CD4-positive, alpha-beta T cell treated with Interleukin-4 for 4 hours (primary cell): ENCODE data around the gene CALY.

Experiments
- DNase-seq: peaks from one replicate; pipeline ENCODE4 v3.0.0-alpha.2; 2020

CALY gene

GRCh38 chr10:133350283-133350949 lies 13.7 kb upstream of the CALY start:
- no peak for DNase-seq

GRCh38 chr10:133349577-133350011 lies 12.9 kb upstream of the CALY start:
- DNase-seq, result no peak

- no peak for DNase-seq
Measured at GRCh38 chr10:133349160-133349568, 12.5 kb upstream of the CALY start.

- DNase-seq, result no peak
Measured at GRCh38 chr10:133347710-133348517, 11.2 kb upstream of the CALY start.

GRCh38 chr10:133346413-133346812 lies 9.7 kb upstream of the CALY start:
- no peak for DNase-seq

GRCh38 chr10:133344236-133344635 lies 7.5 kb upstream of the CALY start:
- DNase-seq, result no peak

- no peak for DNase-seq
Measured at GRCh38 chr10:133343558-133343957, 6.9 kb upstream of the CALY start.

- DNase-seq, result no peak
Measured at GRCh38 chr10:133342942-133343341, 6.2 kb upstream of the CALY start.

- DNase-seq, result no peak
Measured at GRCh38 chr10:133341983-133342382, 5.3 kb upstream of the CALY start.

- no peak for DNase-seq
Measured at GRCh38 chr10:133339708-133340380, 3.1 kb upstream of the CALY start.

- DNase-seq, result no peak
Measured at GRCh38 chr10:133338080-133339071, 1.7 kb upstream of the CALY start.

- no peak for DNase-seq
Measured at GRCh38 chr10:133337370-133337725, 652 bp upstream of the CALY start.

GRCh38 chr10:133336118-133336576 lies 549 bp downstream of the CALY start:
- DNase-seq, result no peak

GRCh38 chr10:133335246-133336117 lies 1.2 kb downstream of the CALY start:
- DNase-seq, result peak; percentile 75

GRCh38 chr10:133334503-133335245 lies 2.0 kb downstream of the CALY start:
- DNase-seq, result no peak

GRCh38 chr10:133332936-133333699 lies 3.6 kb downstream of the CALY start:
- DNase-seq, result no peak

GRCh38 chr10:133329491-133330202 lies 7.0 kb downstream of the CALY start:
- DNase-seq, result peak; percentile 81

GRCh38 chr10:133328358-133329343 lies 8.0 kb downstream of the CALY start:
- no peak for DNase-seq
